ENCODE measurements around the gene RALGAPA1.
"Not testable (repeated sequence)": the region's sequence is repeated elsewhere in the genome, so short reads cannot be mapped to it uniquely, and the experiment has no call there.

DNA sequence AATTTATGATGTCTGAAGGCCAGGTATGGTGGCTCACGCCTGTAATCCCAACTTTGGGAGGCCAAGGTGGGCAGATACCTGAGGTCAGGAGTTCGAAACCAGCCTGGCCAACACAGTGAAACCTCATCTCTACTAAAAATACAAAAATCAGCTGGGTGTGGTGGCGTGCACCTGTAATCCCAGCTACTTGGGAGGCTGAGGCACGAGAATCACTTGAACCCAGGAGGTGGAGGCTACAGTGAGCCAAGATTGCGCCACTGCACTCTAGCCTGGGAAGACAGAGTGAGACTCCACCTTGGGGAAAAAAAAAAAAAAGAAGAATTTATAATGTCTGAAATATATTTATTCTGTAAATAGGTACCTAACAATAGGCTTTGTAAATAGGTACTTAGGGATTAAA, 33.0 kb downstream of the RALGAPA1 start:
- TF ChIP-seq CTCF (IDR thresholded peaks at IDR 0.05; ENCODE audit: low read depth, low read length); EZH2phosphoT487 (IDR thresholded peaks at IDR 0.05; ENCODE audit: low read depth): not testable (repeated sequence)
